Heart left ventricle (tissue), 16 donors: ENCODE data around the gene CDK18. TPM values are rescaled to one million over a fixed set of nuclear protein-coding genes. Genes with fewer than 3 reads are reported as not detected.

Experiments
- ATAC-seq, 4 donors: fragments of 200-7000 bp; cut with Tn5 transposase; one replicate each; pipeline ENCODE4 v1.9.1; 2020 to 2022; ENCODE audit warnings: moderate library complexity in 4 of 4, mild to moderate bottlenecking in 3 of 4, moderate number of reproducible peaks in 1 of 4
- DNase-seq, 5 donors: peaks; one replicate each; pipeline ENCODE4 v3.0.0-alpha.2; 2020
- H3K27ac ChIP-seq, 12 donors: fragments of 200-600 bp; sonication (generic) in 4 of 12; one replicate each; pipeline versions ENCODE4 v1.5.0 to v1.8.0; 2016 to 2022; ENCODE audit warnings: mild to moderate bottlenecking in 2 of 12
- H3K27me3 ChIP-seq, 9 donors: fragments of 200-600 bp; sonication (generic) in 2 of 9; one replicate each; pipeline versions ENCODE4 v1.5.1 to v1.8.0; 2016 to 2022; ENCODE audit warnings: mild to moderate bottlenecking in 3 of 9
- H3K36me3 ChIP-seq, 9 donors: fragments of 200-600 bp; sonication (generic) in 2 of 9; one replicate each; pipeline versions ENCODE4 v1.5.0 to v1.8.0; 2018 to 2022; ENCODE audit warnings: mild to moderate bottlenecking in 2 of 9
- H3K4me1 ChIP-seq, 12 donors: fragments of 200-600 bp; sonication (generic) in 4 of 12; one replicate each; pipeline versions ENCODE4 v1.5.0 to v1.8.0; 2016 to 2022; ENCODE audit warnings: mild to moderate bottlenecking in 3 of 12
- H3K4me3 ChIP-seq, 12 donors: fragments of 200-600 bp; sonication (generic) in 4 of 12; one replicate each; pipeline versions ENCODE4 v1.5.0 to v1.8.0; 2017 to 2022; ENCODE audit warnings: mild to moderate bottlenecking in 9 of 12, moderate library complexity in 4 of 12
- H3K9me3 ChIP-seq, 12 donors: fragments of 200-600 bp; sonication (generic) in 4 of 12; one replicate each; pipeline versions ENCODE4 v1.5.0 to v1.8.0; 2016 to 2022; ENCODE audit warnings: mild to moderate bottlenecking in 1 of 12
- POLR2A ChIP-seq, 2 donors: fragments of 450-650 bp; IDR thresholded peaks; one replicate each; pipeline ENCODE4 v1.6.1; 2017; ENCODE audit warnings: antibody characterized with exemption in 2 of 2, mild to moderate bottlenecking in 2 of 2, moderate library complexity in 2 of 2
- WGBS, 4 donors: extraction: QIAGEN DNeasy Blood & Tissue Kit in 2 of 4; methylation state at CpG; one replicate each; pipeline versions ENCODE4 v1.1.5 to v1.1.7; 2013 to 2018; 5-methylcytosine and 5-hydroxymethylcytosine counted together
- intact Hi-C, 10 donors: fragments of 100-400 bp; cut with DNase I; formaldehyde crosslinking; loops; one replicate each; pipeline versions ENCODE4 v1.11.1 to v1.14.2; 2022
- long read RNA-seq, 3 donors: library from polyadenylated mRNA; unstranded; transcript quantifications; one replicate each; pipeline ENCODE4 v2.0.0, GENCODE V29; 2020 to 2021
- polyA plus RNA-seq, 2 donors: library from polyadenylated mRNA; stranded (reverse); fragments of 200-250 nt; gene quantifications; one replicate each; pipeline ENCODE4 v1.2.3, GENCODE V29; 2013
- total RNA-seq, 9 donors: library from RNA; depleted of rRNA in 2 of 9; stranded (reverse); fragments of >200 nt in 2 of 9; fragmentation: NEBNext Ultra II Directional in 3 of 9; extraction: Animal tissue kit (Norgen Biotek cat#: 25700) in 3 of 9; gene quantifications; one replicate each; pipeline versions ENCODE4 v1.1.0 to v1.2.4, GENCODE V29; 2016 to 2023
- TF ChIP-seq, protein P1 (sequence below), 12 donors: fragments of 200-600 bp; sonication (generic) in 4 of 12; IDR thresholded peaks; one replicate each; pipeline versions ENCODE4 v1.5.0 to v1.8.0; 2018 to 2022; ENCODE audit warnings: antibody characterized with exemption in 12 of 12, mild to moderate bottlenecking in 5 of 12
- donor health status: ischemic (EF 13 %, LVEDD 7.1; RV severe dilation, severe dysfunction).
- donor health status: healthy with polysubstance abuse.
- donor health status: DM: no; HTN: yes; CAD: no.
- donor health status: DM: no; HTN: no; CAD: no.
- donor health status: ischemic (EF 25% LVEDD 6.9; RV normal size, moderate dysfunction).
- donor health status: ischemic (EF 25% LVEDD 5.7; RV mildly dilated, moderate dysfunction).
- donor health status: healthy.
- donor health status: DM: yes; HTN: yes; CAD: no.
- donor health status: ischemic (EF 35%, LVEDD 5.7; RV mildly dilated, moderate dysfunction).
- donor health status: nonischemic (EF 11% LVEDD 7.7; RV severe dilation, severe dysfunction).
- donor health status: DM: yes; HTN: yes; CAD: no.
- donor health status: PGD.
- donor health status: ischemic (EF 29% LVEDD 5.4; RV normal size, mild dysfunction).
- donor health status: nonischemic (EF 23%, LVEDD 6.1; RV moderate dilation, normal function).

CDK18 gene
- 100 to 1,000 TPM; 106 to 198 (median 141) TPM for total RNA-seq
- polyA plus RNA-seq = 100 to 1,000 TPM in 1 of 2 donors, 10 to 100 TPM in 1; 62.5 to 147 TPM
- long read RNA-seq, donor 1, transcript CDK18-201 (16 exons, 3,141 nt) = major isoform, 8 of 148 reads
- long read RNA-seq, donor 1, partial matches to known transcripts = 118 of 148 reads
- long read RNA-seq, donor 1, other reads (novel, unspliced or antisense) = 11 of 148 reads
- long read RNA-seq, donor 2, transcript CDK18-203 (16 exons, 1,648 nt) = major isoform, 5 of 60 reads
- long read RNA-seq, donor 2, partial matches to known transcripts = 16 of 60 reads
- long read RNA-seq, donor 2, other reads (novel, unspliced or antisense) = 34 of 60 reads
- long read RNA-seq, donor 3, partial matches to known transcripts = 58 of 67 reads
- long read RNA-seq, donor 3, other reads (novel, unspliced or antisense) = 4 of 67 reads

DNA sequence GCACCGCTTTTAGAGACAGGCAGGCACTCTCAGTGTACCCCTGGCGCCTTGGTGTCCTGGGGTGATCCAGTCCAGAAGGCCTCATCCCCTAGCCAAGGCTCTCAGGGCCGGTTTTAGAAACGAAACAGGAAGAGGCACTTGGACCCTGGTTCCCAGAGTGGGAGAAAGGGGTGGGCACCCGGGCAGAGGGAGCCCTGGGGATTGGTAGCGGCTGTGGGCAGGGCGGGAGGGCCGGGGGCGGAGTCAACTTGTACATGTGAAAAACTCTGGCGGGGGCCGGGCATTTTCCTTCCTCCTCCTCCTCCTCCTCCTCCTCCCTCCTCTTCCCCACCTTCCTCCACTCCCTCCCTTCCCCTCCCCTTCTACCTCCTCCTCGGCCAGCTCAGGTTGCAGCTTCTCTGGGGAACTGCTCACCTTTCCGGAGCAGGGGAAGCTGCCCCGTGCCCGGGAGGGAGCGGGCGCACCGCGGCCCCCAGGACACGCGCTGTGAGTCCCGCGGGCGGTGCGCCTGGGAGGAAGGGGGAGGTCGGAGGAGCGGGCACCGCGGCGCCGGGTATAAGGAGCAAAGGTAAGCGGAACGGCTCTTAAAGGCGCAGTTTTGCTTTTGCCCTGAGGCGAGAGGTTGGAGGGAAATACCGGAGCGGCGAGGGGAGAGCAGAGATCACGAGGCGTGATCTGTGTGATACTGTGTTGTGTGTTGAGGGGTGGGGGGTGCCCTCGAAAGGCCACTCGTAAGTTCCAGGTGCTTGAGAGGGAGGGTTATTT is at the start of gene CDK18:
Gene CDK18, plus strand, starts transcription at position 359 of the 765 bp plus-strand sequence. CDS start 18,499 bp downstream, outside the sequence.
- WGBS, 4 donors = 3 to 6% (median 4%) methylated on average over 28 to 42 of the region's 42 CpGs
- Histone ChIP-seq H3K36me3 (no peaks in the 10 kb centered on the region), H3K4me1 (peaks cover 0 to 50% (median 31%) of the 10 kb centered on the region in 12 donors), H3K27me3 (no peaks in the 10 kb centered on the region), H3K27ac (peak within 1 kb of the TSS; percentile 68 to 94 (median 88)), H3K4me3 (peak within 1 kb of the TSS; percentile 55 to 82 (median 72)), H3K9me3 (no peaks in the 10 kb centered on the region)
- TF ChIP-seq, protein P1, sequence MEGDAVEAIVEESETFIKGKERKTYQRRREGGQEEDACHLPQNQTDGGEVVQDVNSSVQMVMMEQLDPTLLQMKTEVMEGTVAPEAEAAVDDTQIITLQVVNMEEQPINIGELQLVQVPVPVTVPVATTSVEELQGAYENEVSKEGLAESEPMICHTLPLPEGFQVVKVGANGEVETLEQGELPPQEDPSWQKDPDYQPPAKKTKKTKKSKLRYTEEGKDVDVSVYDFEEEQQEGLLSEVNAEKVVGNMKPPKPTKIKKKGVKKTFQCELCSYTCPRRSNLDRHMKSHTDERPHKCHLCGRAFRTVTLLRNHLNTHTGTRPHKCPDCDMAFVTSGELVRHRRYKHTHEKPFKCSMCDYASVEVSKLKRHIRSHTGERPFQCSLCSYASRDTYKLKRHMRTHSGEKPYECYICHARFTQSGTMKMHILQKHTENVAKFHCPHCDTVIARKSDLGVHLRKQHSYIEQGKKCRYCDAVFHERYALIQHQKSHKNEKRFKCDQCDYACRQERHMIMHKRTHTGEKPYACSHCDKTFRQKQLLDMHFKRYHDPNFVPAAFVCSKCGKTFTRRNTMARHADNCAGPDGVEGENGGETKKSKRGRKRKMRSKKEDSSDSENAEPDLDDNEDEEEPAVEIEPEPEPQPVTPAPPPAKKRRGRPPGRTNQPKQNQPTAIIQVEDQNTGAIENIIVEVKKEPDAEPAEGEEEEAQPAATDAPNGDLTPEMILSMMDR (IDR thresholded peaks at IDR 0.05) = no peak
- TF ChIP-seq POLR2A (IDR thresholded peaks at IDR 0.05) = no peak
- DNase-seq = peak; percentile 86 to 92 (median 87)
- peak; percentile 76 to 87 (median 83) for ATAC-seq
- intact Hi-C loops = no loop called here

DNA sequence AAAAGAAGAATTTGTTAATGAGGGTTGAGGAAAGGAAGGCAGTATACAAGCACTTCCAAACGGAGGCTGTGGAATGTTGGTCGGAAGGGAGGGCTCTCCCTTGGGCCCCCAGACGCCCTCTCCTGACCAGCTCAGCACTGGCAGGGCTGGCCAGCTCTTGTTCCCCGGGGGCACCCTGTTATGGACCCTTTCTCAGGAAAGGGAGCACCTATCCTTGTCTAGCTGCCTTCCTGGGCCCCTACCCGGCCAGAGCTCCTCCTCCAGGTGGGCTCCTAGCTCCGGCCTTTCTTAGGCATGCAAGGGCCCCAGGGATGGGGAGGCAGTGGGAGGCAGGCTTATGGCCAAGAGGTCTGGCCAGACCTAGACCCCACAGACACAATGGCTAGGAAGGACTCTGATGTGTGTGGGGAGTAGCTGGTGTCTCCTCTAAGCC is 49.5 kb upstream of the CDK18 start:
- H3K27ac ChIP-seq = no peak overlapping the region
- H3K27me3 ChIP-seq = peaks cover 37 to 93% (median 75%) of the 10 kb centered on the region in 9 donors
- H3K4me1 ChIP-seq = peaks cover 3 to 26% (median 12%) of the 10 kb centered on the region in 12 donors
- H3K4me3 ChIP-seq = no peak overlapping the region
- no peak for TF ChIP-seq POLR2A (IDR thresholded peaks at IDR 0.05)
- TF ChIP-seq, protein P1 (IDR thresholded peaks at IDR 0.05) = peak in 1 of 12 donors; percentile 8
- H3K36me3 ChIP-seq = no peaks in the 10 kb centered on the region
- WGBS, 4 donors = 3 to 25% (median 16%) methylated on average over 5 to 6 of the region's 6 CpGs
- DNase-seq (no peak), ATAC-seq (no peak)
- H3K9me3 ChIP-seq = no peaks in the 10 kb centered on the region
- intact Hi-C loops = no loop called here

DNA sequence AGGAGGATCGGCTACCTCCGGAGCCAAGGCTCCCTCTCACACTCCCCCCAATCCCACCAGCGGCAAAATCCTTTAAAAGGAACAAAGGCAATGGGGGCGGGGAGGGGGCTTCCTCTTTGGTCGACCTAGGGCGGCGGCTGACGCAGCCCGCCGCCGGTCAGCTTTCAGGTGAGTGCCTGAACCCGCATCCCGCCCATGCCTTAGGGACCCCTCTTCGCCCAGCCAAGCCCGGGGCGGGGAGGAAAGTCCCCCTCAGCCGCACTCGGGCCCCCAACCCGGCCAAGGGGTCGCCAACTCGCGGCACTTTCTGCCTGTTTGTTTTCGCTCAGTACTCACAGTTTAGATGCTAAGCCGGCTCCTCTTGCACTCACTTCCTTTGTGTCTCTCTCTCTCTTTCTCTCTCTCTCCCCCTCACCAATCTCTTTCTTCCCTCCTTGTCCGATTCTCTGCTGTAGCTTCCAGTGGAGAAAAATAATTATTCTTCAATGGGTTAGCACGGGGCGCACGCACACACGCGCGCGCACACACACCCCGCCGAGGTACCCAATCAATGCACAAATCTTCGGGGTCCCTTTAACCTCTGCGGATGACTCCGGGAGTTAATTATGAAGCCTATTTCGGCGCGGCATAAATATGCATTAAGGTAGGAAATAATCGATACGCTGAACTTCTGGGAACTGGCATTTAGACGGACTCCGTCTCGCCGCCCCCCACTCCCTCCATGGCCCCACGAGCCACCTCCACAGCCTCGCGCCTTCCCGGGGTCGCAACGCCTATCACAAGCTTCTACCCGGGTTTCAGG is 48.7 kb upstream of the CDK18 start, which contains the start of gene BLACAT1:
Gene BLACAT1, minus strand, starts transcription at position 465 of the 802 bp plus-strand sequence.
- TF ChIP-seq, protein P1 (IDR thresholded peaks at IDR 0.05) = no peak
- TF ChIP-seq POLR2A (IDR thresholded peaks at IDR 0.05) = no peak
- Histone ChIP-seq H3K27ac (no peak within 1 kb of the TSS), H3K36me3 (no peaks in the 10 kb centered on the region), H3K4me3 (peak within 1 kb of the TSS in 4 of 12 donors; percentile 12 to 31 (median 22)), H3K27me3 (peaks cover 37 to 93% (median 75%) of the 10 kb centered on the region in 9 donors), H3K9me3 (no peaks in the 10 kb centered on the region), H3K4me1 (peaks cover 3 to 20% (median 12%) of the 10 kb centered on the region in 12 donors)
- intact Hi-C loops = no loop called here
- ATAC-seq = no peak
- DNase-seq = no peak
- 3 to 4% (median 3%) methylated on average over 53 of the region's 53 CpGs for WGBS, 4 donors
